GM19043 (cell line): ENCODE data around the gene DEDD2.

Source experiments
- ATAC-seq: cut with Tn5 transposase; IDR thresholded peaks from one replicate; pipeline ENCODE4 v1.9.1; 2021; ENCODE audit warnings: low read depth; ENCODE audit not compliant: unreplicated experiment

Gene DEDD2

DNA sequence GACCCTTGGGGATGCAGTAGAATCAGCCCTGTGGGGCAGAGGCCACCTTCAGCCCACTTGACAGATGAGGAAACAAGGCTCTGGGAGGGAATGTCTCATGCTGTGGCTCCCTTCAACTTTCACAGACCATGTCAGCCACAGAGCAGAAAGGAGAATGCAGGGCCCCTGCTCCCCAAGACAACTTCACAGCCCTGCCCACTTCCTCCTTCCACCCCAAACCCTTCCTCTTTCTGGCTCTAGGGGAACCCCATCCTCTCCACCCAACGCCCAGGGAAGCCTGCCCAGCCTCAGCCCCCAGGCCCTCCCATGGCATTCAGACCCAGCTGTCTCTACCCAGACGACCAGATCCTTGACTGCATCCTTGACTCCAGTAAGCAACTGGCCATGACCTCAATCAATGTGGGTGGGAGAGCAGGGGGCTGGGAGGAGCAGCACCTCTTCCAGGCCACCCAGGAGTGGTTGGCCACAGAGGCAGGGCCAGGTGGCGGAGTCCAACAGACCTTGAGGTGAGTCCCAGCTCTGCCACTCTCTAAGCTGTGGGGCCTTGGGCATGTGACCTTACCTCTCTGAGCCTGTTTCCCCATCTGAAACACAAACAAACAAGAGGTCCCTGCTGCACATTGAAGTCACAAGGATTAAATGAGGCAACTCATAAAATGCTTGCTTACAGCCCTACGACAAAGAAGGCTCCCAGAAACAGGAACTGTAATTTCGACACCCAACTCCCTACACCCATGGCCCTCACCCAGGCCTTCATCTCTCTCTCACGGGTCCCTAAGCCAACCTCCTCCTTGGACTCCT lies 15.8 kb downstream of the DEDD2 start:
- ATAC-seq: no peak

DNA sequence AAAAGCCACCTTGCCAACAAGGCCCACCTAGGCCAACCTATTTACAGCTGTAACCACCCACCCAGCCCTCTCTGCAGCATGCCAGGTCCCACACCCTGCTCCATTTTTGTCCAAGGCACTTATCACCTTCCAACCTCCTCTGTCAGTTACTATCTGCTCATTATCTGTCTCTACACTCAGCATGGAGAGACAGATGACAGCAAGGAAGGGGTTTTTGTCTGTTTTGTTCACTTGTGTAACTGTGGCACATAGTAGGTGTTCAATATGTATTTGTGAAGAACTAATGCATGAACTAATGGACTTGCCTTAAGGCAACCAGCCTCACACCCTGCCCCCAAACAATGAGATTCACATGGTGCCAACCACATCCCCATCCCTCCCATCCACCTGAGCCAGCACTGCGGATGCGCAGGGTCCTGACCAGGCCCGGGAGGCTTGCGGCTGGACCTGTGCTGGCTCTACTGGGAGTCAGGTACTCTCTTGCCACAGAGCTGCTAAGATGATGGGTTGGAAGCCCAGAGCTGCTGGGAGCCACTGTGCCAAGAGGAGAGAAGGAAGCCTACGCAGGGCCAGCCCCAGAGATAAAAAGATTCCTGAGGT lies 17.3 kb downstream of the DEDD2 start:
- ATAC-seq: no peak

DNA sequence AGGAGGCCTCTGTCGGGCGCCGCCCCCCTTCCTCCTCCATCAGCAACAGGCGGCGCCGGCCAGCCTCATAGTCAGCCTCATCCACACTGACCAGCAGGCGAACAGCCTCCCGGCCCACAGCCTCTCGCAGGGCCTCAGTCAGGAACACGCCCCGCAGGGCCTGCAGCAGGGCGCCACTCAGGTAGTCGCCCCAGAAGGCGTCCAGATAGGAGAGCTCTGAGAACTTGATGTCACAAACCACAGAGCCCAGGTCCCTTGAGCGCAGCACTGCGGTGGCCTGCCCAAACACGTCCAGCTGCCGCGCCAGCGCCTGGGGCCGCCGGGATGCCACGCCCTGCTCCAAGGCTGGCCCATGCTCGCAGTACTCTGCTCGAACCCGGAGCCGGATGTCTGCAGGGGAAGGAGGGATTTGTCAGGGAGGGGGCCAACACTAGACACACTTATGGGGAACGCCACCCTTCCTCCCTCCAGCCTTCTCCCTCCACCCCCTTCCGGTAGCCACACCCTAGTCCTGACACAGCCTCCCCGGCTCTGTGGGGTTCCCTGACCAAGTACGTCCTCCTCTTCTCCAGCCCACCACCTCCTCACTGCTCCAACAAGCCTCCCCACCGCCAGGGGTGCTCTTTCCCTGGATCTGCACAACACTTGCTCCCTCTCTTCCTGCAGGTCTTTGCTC lies 17.9 kb downstream of the DEDD2 start:
- peak; percentile 38 for ATAC-seq

DNA sequence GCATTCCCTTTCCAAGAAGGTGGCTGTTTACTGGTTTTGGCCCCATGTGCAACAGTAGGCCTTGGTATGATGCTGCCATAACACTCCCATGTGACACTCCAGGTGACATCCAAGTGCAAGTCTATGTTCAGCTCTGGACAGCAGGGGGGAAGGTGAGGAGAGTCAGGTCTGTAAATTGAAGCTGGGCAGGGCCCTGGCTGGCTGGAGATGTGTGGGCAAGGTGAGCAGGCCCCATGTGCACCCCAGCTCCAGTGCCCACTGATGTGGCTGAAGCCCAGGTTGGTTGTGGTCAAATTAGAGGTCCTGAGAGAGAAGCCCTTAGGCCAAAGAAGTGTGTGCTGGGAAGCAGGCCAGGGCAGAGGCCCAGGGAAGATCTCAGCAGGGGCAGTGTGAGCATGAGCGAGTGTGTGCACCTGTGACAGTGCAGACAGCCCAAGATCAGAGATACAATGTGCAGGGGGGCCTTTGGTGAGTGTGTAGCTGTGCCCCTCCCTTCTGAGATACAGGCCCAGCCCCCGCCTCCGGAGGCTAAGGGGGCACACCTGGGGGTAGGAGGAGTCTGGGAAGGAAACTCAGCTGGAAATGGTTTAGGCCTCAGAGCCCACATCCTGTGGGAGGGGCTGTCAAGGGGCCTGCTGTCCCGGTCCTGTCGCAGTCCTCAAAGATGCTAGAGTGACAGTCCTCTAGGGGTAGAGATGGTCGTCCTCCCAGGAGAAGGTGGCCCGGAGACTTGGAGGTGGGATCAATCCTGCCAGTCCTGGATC lies 18.6 kb downstream of the DEDD2 start:
- peak; percentile 46 for ATAC-seq

DNA sequence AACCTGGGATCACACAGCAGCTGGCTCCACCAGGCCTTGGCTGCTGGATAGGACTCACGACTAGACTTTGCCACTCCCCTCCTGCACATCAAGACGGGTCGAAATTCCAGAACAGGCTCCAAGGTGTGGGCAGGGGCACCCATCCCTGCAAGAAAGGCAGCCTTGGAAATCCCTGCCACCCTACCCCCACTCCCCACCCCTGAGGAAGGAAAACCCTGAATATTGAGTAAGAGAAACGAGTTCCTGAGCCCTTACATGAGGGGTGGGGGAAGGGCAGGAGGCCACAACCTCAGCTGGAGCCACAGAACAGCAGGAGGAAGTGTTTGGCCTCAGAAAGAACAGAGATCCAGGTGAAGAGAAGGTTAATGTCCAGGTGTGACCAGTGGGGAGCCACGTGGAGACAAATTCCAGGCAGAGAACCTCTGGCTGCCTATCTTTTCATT lies 20.1 kb downstream of the DEDD2 start:
- no peak for ATAC-seq

DNA sequence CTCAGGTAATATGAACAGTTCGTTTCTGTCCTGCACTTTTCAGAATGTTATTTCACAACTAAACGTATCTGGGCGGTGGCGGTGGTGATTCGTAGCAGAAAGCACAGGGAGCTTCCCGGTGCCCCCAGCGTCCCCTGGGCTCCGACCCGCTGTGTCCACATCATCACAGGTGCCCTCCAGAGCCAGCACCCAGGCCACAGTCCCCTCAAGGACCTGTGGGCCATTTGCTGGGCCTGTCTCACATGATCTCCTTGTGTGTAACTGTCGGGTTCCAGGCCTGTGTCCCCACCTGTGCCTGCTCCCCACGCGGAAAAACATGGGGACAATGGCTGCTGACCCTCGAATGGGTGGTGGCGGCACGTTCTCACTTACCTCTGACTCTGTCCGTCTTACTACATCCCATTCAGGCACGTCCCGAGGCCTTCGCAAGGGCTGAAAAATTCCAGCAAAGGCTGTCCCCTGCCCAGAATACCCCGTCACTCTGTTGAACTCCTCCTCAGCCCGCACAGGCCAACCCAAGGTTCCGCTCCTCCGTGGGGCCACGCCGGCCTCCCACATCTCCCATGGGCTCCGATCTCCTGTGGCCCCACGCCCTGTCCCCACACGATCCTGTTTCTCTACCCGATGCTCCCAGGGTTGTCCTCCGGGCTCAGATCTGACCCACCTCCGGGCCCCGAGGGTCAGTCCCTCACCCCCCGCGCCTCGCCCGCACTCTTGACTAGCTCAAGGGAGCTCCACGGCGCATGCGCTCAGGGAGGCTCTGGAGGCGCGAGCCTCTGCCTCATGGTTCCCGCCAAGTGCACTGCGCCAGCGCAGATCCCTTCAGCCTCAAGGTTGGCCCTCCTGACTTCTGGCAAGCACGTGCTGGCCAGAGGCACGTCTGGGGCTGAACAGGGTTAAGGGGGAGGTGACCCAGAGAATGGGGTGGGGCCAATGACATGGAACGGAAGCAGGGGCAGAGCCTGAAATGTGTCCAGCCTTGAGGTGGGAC lies 21.2 kb downstream of the DEDD2 start:
- ATAC-seq: no peak

DNA sequence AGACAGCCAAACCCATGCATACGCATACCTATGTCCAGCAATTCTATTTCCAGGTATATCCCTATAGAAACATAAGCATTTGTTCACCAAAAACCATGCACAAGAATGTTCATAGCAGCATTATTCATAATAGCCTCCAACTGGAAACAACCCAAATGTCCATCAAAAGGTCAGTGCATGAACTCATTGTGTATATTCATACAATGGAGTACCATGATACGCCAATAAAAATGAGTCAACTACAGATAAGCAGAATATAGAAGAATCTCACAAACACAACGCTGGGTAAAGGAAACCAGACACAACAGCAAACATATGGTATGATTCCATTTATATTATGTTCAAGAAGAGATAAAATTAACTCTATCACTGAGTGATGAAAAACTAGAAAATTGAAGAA lies 23.8 kb downstream of the DEDD2 start:
- ATAC-seq: no peak

DNA sequence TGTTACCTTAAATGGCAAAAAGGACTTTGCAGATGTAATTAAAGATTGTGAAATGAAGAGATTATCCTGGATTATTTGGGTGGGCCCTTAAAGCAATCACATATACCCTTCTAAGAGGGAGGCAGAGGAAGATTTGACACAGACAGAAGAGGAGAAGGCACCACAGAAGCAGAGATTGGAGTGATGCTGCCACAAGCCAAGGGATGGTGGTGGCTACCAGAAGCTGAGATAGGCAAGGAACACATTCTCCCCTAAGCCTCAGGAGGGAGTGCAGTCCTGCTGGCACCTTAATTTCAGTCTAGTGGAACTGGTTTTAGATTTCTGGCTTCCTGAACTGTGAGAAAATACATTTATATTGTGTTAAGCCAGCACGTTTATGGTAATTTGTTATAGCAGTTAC lies 24.2 kb downstream of the DEDD2 start:
- no peak for ATAC-seq

DNA sequence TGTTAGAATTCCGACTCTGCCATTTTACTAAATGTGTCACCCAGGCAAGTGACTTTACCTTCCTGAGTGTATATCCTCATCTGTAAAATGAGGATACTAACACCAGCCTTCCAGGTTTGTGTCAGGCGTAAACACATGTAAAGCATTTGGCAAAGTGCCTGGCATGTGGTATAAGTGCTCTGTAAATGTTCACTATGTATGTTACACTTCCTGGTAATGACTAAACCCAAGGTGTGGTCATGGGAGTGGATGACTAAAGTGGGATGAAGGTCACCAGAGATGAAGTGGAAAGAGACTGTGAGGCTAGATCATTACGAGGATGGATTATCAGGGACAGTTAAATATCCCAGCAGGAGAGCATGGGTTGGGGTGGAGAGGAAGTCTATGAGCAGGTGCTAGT lies 25.6 kb downstream of the DEDD2 start:
- no peak for ATAC-seq

DNA sequence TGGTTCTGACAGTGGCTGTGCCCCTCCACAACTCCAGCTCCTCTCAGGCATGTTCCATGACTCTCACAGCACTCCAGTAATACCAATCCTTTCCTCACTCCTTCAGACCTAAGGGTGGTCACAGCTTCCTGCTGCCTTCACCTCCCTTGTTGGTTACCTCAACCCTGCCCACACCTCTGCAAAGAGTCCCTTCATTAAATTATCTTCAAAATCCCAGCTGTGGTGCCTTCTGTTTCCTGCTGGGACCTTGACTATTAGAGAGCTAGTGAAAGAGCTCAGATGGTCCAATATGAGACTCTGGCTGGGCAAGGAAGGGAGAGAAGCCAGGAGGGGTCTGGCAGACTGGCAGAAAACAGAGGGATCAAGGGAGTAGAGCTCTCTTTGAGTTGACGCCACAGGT lies 26.1 kb downstream of the DEDD2 start:
- ATAC-seq: no peak

DNA sequence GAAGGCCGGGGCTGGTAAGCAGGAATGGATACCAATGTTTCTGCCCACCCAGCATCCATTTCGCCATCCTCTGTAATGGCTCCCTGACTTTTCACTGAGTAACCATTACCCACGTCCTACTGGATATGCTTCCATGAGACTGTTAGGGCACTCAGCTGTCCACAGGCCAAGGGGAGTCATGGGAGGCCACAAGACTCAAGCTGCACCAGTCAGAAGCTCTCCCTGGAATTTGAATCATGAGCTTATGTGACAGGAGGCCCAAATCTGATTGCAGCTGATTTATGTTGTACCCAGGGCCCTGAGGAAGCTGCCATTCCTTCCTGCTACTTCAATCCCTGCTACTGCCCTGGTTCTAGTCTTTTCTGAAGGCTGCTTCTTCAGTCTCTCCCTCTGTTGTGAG lies 28.3 kb downstream of the DEDD2 start:
- ATAC-seq: no peak

DNA sequence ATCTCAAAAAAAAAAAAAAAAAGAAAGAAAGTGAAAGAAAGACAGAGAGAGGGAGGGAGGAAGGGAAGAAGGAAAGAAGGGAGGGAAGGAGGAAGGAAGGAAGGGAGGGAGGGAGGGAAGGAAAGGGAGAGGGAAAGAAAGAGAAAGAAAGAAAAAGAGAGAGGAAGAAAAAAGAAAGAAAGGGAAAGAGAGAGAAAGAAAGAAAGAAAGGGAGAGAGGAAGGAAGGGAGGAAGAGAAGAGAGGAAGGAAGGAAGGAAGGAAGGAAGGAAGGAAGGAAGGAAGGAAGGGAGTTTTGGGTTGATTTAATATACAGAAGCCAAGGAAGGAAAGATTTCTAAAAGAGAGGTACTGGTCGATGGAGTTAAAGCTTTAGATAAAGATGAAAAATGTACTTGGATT lies 28.8 kb downstream of the DEDD2 start:
- ATAC-seq: no peak

DNA sequence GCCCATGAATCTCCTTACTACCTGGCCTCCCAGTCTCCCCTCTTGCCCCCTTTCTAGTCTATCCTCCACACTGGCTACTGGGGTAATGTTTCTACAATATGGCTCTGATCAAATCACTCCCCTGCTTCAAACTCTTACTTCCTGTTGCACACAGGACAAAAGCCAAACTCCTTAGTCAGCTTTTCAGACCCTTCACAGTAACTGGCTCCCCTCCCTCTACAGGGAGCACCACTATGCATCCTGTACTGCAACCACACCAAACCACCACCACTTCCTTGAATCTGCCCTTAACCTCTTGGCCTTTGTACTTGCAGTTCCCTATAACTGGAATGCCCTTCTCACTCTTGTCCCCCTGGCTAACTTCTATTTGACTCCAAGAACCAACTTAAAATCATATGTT lies 32.2 kb downstream of the DEDD2 start:
- no peak for ATAC-seq

DNA sequence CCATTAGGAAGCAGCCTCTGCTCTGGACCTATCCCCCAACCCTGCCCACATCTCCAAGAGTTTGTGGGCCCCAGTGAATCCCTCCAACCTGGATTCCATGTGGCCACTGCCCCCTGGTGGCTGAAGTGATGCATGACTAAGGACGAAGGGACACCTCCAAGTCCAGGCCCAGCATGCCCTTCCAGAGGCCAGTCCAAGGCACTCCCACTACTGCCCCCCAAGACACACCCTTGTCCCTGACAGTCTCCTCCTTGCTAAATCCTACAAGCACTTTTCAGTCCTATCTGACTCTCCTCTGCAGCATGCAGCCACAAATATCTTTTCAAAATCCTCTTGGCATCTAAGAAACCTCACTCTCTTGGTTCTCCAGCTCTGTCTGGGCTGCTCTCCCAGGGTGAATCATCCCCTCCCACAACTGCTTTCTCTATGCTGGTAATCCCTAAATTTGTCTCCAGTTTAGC lies 33.0 kb downstream of the DEDD2 start:
- ATAC-seq: no peak

DNA sequence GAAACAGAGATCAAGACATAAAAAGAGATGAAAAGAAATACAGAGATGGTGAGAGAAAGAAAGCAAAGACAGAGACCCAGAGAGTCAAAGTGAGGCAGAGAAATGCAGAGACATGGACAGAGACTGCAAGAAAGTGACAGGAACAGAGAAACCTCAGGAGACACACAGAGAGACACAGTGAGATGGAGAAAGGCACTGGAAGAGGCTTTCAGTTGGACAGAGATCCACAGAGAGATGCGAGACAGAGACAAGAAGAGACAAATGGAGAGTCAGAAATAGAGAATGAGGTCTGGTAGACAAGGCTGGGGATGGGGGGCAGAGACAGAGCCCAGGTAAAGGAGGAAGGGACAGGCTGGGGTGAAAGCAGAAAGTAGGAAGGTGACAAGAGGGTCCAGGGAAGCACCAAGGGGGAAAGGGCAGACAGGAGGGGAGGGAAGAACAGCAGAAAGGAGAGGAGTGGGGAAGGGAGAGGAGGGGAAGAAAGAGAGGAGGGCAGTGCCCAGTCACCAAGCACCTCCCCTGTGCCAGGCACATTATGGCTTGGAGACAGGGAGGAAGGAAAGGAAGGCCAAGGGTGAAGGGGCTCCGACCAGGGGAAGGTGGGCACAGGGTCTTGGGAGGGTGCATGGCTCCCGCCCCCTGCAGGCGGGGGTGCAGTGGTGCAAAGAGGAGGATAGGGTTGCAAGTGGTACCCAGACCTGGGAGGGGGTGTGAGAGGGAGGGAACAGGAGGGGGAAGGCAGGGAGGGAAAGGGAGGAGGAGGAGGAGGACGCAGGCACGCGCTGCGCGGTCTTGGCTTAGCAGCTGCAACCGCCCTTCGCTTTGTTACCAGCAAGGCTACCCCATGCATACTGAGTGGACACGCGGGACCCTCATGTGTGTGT lies 38.4 kb downstream of the DEDD2 start:
- no peak for ATAC-seq

DNA sequence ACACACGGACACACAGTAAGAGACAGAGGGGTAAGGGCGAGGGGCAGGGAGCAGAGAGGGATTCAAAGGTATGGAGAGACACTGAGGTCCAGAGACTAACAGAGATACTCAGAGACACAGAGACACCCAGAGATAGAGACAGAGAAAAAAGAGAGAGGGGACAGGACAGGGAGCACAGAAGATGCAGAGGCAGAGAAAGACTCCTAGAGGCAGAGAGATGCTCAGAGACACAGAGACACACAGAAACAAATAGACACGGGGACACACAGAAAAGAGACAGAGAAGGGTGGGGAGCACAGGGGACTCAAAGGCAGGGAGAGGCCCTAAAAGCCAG lies 39.8 kb downstream of the DEDD2 start:
- ATAC-seq: no peak

DNA sequence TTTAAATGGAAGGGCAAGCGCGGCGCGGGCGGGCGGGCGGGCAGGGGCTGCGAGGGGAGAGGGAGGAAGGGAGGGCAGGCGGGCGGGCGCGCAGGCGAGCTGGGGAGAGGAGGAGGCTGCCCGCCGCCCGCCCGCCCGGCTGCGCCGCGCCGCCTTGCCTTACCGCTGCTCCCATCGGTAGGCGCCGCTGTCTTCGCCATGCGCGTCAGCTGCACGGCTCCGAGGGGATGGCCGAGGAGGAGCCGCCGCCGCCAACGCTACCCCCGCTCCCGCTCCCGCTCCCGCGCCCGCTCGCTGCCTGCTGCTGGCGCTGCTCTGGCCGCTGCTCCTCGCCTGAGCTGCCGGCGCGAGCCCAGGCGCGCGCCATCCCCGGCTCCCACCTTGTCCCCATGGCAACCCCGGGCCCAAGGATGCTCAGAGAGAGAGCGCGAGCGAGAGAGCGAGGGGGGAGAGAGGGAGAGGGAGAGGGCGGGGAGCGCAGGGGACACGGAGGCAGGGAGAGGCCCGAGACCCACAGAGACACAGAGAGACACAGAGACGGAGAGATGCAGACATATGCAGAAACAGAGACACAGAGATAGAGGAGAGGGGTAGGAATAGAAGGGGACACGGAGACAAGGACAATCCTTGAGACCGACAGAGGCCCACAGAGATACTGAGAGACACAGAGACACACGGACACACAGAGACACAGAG lies 40.3 kb downstream of the DEDD2 start:
- ATAC-seq: no peak

DNA sequence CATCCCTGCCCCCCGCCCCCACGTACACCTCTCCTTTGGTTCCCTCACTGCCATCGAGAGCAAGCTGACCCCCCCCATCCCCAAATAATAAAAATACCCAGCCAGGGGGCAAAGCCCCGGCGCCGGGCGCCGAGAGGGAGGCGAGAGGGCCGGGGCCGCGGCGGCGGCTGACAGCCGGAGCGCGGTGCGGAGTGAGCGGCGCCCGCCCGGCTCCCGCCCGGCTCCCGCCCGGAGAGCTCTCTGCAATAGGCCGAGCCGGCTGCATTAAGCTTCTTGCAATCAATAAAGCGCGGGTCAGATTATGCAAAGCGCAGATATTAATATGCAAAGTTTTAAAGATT lies 40.9 kb downstream of the DEDD2 start:
- no peak for ATAC-seq
